Sigmoid colon (tissue), 4 donors: ENCODE measurements around the gene ACSL1.

Experiments
- CTCF ChIP-seq, 4 experiments: fragments of 450-650 bp in 3 of 4; fragments of 200-600 bp in 1 of 4; IDR thresholded peaks; one replicate each; pipeline ENCODE4 v1.5.1; 2016 to 2019; ENCODE audit warnings: antibody characterized with exemption in 4 of 4, mild to moderate bottlenecking in 3 of 4, moderate library complexity in 2 of 4
- POLR2A ChIP-seq, 2 donors: fragments of 450-650 bp; IDR thresholded peaks; one replicate each; pipeline ENCODE4 v1.6.1; 2016; ENCODE audit warnings: antibody characterized with exemption in 2 of 2, mild to moderate bottlenecking in 2 of 2, moderate library complexity in 2 of 2
- POLR2AphosphoS5 ChIP-seq, 4 donors: sonication (generic); formaldehyde crosslinking; IDR thresholded peaks; one replicate each; pipeline ENCODE4 v1.6.1; 2017; ENCODE audit warnings: antibody characterized with exemption in 4 of 4

GRCh38 chr4:184849185-184849584 lies 23.4 kb upstream of the ACSL1 start:
- no peak for TF ChIP-seq CTCF (IDR thresholded peaks at IDR 0.05)
- no peak for TF ChIP-seq POLR2AphosphoS5 (IDR thresholded peaks at IDR 0.05)
- no peak for TF ChIP-seq POLR2A (IDR thresholded peaks at IDR 0.05)
